GM21717 (cell line): ENCODE data around the gene THUMPD1.
"Not testable (repeated sequence)": the region's sequence is repeated elsewhere in the genome, so short reads cannot be mapped to it uniquely, and the experiment has no call there.

Experiments used
- ATAC-seq: cut with Tn5 transposase; IDR thresholded peaks from one replicate; pipeline ENCODE4 v1.9.1; 2021; ENCODE audit warnings: mild to moderate bottlenecking, moderate library complexity; ENCODE audit not compliant: unreplicated experiment

THUMPD1 gene, protein sequence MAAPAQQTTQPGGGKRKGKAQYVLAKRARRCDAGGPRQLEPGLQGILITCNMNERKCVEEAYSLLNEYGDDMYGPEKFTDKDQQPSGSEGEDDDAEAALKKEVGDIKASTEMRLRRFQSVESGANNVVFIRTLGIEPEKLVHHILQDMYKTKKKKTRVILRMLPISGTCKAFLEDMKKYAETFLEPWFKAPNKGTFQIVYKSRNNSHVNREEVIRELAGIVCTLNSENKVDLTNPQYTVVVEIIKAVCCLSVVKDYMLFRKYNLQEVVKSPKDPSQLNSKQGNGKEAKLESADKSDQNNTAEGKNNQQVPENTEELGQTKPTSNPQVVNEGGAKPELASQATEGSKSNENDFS

DNA sequence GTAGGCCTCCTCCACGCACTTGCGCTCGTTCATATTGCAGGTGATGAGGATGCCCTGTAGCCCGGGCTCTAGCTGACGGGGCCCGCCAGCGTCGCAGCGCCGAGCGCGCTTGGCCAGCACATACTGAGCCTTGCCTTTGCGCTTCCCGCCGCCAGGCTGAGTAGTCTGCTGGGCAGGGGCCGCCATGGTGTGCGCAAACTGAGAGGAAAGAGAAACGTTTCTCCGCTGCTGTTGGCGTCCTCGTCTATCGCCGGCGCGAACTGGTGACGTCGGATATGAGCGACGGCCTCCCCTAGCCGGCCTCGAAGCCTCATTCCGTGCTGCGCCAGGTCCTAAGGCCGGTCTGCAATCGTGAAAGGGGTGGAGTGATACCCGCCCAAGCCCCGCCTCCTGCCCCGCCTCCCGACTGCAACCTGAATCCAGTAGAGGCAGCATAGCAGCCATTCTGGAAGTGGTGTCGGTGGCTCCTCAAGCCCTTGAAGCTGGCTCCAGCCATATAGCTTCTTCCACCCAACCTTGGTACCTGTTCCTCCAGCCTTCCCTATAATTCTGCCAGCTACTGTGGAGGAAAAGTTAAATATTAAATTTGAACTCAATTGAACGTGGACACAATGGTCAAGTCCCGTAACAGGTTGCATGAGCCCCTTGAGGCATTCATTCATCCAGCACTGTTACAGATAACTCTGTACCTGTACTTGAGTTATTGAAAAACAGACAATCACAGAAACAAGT is at the start of gene THUMPD1:
TSS of gene THUMPD1 (minus strand) at position 265 of the 732 bp plus-strand sequence. CDS start at position 186, 79 bp downstream.
- peak; percentile 75 for ATAC-seq

DNA sequence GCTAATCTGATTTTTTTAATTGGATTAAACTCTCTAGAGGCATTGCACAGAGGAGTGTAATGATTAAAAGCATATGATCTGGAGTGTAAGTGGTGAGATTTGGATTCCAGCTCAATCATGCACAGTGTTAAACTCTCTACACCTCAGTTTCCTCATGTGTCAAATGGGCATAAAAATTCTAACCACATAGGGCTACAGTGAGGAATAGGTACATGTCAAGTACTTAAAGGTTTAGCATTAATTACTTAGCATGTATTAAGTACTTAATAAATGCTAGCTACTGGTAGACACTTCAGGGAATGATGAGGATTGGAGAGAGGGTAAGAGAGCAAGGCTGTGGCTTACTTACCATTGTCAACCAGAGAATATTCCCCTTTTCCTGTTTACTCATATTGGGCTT is 47.5 kb upstream of the THUMPD1 start:
- ATAC-seq: no peak

DNA sequence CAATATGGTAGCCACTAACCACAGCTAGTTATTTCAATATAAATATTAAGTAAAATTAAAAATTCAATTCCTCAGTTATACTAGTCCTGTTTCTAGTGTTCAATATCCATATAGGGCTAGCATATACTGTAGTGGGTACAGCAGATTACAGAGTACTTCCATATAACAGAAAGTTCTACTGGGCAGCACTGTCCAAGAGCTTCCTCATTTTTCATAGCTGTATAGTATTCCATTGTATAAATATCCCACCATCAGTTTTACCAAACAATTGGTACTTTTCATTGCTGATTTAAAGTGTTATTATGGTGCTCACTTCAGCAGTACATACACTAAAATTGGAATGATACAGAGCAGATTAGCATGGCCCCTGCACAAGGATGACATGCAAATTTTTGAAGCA is 42.6 kb upstream of the THUMPD1 start:
- no peak for ATAC-seq

DNA sequence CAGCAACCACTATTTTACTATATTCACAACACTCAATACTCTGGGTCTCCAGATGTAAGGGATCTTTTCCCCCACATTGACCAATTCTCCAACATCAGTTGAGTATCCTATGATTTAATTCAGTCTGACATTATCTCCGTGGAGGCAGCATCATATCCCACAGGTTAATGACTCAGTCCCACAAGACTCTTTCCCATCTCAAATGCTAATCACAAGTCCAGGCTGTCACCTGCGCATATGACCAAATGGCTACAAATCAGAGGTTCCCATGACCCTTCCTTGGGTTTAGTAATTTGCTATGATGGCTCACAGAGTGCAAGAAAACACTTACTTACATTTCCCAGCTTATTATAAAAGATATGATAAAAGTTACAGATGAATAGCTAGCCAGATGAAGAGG is 40.9 kb upstream of the THUMPD1 start:
- no peak for ATAC-seq

DNA sequence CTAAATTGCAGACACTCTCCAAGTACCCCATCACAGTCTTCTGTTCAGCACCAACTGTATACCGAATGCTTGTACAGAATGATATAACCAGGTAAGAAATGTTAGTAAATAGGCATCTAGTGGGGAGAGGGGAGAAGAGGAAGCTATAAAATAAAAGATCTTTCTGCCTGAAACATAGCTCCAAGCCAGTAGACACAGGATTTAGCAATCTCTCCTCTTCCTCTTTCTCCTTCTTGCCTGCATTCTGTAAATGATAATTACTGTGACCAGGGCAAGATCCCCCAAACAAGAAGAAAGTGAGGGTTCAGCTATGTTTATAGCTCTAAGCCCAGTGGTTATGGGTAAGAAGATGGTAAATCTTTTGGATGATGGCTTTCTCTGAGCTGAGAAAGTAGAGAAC is 40.1 kb upstream of the THUMPD1 start:
- no peak for ATAC-seq

DNA sequence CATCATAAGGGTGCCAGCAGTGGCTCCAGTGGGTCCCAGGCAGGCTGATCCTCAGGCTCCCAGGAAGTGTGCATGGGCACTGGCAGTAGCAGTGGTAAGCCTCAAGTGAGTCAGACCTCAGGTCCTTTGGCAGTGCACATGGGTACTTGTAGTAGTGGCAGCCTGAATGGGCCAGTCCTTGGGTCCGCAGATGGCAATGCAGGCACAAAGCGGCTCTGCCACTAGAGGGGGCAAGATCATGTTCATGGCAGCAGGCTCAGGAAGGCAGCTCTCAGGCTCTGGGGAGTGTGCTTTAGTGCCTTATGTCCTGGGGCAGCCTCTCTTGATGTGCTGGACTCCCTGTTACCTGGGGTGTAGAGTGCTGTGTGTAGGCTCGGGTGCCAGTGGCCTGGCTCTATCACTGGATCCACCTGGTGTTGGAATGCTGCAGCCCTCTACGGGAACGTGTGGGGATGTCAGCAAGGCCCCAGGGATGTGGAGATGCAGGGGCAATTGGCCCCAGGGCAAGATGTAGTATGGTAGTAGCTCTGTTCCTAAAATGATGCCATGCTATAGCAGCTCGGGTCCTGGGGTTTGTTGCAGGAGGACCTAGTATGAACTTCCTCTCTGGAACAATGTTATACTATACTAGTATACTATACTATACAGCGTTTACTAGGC is 33.2 kb upstream of the THUMPD1 start:
- no peak for ATAC-seq

DNA sequence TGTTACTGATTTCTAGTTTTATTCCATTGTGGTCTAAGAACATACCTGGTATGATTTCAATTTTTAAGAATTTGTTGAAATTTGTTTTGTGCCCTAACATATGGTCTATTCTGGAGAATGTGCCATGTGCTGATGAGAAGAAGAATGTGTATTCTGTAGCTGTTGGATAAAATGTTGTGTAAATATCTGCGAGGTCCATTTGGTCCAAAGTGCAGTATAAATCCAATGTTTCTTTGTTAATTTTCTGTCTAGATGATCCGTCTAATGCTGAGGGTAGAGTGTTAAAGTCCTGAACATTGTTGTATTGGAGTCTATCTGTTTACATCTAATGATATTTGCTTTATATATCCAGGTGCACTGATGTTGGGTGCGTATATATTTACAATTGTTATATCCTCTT is 32.1 kb upstream of the THUMPD1 start:
- no peak for ATAC-seq

DNA sequence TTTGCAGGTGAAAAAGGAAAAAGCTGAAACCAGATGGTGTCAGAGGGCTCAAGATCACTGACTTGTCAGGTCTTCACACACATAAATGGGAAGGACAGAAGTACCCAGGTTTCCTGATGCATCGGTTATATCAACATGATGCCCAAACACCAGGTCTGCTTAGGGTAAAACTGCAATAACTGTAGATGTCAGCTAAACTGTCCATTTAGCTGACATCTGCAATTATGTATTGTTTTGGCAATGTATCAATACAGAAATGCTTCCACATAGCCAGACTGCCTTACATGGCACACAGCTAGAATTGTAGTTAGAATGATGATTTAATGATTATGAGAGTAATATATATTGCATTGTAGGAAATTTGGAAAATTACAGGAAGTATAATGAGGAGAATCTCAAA is 27.2 kb upstream of the THUMPD1 start:
- no peak for ATAC-seq

DNA sequence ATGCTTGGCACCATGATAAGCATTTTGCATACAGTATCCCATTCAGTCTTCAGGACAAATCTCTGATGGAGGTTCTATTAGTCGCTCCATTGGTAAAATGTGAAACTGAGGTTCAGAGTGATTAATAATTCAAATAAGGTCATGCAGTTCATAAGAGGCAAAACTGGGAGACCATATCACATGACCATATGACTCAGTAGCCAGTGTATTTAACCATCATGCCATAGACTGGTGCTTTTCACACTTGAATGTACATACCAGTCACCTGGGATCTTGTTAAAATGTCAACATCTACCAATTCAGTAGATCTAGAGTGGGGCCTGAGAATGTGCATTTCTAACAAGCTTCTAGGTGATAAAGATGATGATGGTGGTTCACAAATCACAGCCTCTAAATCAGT is 26.5 kb upstream of the THUMPD1 start:
- no peak for ATAC-seq

DNA sequence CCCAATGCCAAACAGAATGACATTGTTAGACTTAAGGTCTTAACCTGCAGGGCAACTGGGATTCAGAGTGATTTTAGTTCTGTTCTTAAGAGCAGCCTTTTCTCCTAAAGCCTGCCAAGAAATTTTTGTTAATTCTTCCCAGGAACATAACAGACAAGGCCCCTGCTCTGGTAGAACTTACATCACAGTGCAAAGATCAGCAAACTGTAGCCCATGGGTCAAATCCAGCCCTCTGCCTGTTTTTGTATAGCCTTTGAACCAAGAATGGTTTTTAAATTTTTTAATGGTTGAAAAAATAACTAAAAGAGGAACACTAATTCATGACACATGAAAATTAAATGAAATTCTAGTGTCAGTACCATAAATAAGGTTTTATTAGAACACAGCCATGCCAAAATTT is 26.0 kb upstream of the THUMPD1 start:
- no peak for ATAC-seq

DNA sequence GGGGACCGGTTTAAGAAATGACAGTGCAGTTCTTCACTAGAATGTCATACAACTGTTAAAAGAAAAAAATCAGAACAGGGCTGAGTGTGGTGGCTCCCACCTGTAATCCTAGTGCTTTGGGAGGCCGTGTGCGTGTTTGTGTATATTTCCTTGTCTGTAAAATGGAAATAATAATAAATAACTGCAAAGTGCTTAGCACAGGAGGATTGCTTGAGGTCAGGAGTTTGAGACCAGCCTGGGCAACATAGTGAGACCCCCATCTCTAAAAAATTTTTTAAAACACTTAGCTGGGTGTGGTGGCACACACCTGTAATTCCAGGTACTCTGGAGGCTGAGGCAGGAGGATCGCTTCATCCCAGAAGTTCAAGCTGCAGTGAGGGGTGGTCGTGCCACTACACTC is 24.7 kb upstream of the THUMPD1 start:
- ATAC-seq: no peak

DNA sequence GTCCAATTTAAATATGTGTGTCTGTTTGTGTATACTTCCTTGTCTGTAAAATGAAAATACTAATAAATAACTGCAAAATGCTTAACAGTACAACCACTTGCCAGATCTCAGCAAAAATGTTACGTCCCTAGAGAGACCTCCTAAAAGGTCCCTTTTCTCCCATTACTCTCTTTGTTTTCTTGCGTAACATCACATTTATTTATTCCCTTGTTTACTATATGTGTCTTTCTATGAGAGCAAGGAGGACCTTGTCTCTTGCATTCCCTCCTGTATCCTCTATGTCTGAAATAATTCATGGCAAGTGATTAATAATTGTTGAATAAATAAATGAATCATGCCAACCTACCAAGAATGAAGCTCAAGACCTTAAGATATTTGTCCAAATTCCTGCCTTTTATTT is 24.1 kb upstream of the THUMPD1 start:
- no peak for ATAC-seq

DNA sequence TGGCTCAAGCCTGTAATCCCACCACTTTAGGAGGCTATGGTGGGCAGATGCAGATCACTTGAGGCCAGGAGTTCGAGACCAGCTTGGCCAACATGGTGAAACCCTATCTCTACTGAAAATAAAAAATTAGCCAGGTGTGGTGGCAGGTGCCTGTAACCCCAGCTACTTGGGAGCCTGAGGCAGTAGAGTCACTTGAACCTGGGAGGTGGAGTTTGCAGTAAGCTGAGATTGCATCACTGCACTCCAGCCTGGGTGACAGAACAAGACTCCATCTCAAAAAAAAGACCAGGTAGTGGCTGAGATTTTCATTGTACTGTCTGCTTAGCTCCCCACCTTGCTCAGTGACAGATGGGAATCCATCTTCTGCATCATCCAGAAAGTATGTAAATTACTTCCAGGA is 22.8 kb upstream of the THUMPD1 start:
- not testable (repeated sequence) for ATAC-seq

DNA sequence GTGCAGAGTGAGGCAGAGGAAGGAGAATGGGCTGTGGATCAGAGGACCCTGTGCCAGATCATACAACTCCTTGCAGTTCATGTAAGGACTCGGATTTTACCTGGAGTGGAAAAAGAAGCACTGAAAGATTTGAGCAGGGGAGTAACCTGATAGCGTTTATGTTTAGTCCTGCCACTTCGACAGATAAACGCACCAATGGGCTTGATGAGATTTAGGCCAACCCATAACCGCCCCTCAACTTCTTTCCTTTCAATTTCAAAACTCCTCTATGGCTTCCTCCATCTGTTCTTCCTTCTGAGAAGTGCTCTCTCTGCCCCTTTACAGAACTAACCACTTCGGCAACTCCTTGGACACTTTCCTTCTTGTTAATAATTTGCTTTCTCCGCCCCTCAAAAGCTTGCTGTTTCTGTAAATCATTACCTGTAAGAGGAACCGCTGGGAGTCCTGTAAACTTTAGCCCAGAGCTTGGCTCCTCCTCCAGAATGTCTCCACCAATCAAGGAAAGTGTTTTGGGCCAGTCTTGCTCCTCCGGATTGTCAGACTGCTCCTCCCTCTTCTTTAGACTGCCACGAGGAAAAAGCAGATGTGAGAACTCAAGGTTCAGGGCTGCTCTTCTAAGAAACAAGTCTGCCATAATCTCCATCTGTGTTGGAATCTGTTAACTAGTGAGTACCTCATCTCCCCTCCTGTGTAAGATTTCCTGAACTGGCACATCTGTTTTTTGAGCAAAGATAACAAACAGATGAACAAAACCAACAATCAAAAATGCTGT is 22.0 kb upstream of the THUMPD1 start, which contains the start of gene ACSM3:
TSS of gene ACSM3 (plus strand) at position 554 of the 772 bp plus-strand sequence. CDS start 6,021 bp downstream, outside the sequence.
- ATAC-seq: peak; percentile 98

DNA sequence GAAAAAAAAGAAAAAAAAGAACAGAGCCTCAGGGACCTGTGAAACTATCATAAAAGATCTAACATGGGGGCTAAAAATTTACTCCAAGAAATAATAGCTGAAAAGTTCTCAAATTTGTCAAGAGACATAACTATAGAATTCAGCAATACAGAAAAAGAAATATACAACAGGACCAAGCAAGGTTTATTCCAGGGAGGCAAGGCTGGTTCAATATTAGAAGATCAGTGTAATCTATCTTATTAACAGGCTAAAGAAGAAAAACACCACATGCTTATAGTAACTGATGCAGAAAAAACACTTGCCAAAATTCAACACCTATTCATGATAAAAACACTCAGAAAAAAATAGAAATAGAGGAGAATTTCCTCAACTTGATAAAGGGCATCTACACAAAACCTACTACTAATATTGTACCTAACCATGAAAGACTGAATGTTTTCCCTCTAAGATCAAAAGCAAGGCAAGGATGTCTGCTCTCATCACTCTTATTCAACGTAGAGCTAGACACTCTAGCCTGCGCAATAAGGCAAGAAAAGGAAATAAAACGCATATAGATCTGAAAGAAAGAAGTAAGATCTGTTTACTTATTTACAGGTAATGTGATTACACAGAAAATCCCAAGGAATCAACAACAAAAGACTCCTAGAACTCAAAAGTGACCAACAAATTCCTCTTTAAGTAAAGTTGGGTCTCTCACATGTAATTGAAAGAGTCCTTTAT is 20.9 kb upstream of the THUMPD1 start:
- ATAC-seq: no peak

DNA sequence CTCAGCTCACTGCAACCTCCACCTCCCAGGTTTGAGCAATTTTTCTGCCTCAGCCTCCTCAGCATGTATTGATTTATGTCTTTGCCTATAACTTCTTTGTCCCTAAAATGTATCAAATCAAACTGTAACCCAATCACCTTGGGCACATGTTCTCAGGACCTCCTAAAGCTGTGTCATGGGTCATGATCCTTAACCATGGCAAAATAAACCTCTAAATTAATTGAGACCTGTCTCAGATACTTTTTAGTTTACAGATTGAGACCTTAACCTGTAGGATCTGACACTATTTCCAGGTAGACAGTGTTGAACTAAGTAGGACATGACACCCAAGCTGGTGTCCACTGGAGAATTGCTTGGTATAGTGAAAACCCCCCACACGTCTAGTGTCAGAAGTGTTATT is 19.6 kb upstream of the THUMPD1 start:
- no peak for ATAC-seq

DNA sequence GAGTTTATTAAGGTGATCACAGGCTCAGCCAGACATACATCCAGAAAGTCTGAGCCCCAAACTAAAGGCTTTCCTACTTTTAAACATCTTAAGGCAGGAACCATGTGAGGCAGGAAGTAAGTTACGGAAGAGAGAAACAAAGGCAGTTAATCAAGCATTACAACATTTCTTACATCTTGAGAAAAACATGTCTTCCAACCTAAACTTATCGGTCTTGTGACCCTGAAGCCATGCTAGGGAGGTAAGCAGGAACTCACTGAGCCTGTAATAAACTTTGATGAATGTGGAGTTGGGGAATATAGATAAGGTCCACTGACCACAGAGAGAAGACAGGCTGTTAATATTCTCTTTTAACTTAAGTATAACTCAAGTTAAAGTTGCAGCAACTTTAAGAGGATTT is 18.7 kb upstream of the THUMPD1 start:
- no peak for ATAC-seq

DNA sequence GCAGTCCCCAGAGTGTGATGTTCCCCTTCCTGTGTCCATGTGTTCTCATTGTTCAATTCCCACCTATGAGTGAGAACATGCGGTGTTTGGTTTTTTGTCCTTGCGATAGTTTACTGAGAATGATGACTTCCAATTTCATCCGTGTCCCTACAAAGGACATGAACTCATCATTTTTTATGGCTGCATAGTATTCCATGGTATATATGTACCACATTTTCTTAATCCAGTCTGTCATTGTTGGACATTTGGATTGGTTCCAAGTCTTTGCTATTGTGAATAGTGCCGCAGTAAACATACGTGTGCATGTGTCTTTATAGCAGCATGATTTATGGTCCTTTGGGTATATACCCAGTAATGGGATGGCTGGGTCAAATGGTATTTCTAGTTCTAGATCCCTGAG is 14.2 kb upstream of the THUMPD1 start:
- not testable (repeated sequence) for ATAC-seq

DNA sequence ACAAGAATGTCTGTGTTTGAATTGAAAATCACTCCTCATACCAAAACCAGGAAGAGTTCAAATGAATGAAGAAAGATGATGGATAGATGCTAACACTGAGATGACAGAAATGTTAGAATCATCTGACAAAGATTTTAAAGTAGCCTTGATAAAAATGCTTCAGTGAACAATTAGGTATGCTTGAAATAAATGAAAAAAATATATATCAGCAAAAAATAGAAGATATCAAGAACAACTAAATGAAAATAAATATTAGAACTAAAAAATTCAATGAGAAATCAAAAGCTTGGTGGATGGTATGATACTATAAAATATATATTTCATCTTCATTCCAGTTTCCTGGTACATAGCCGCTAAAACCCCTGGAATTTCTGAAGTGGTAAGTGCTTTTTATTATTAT is 13.6 kb upstream of the THUMPD1 start:
- ATAC-seq: no peak

DNA sequence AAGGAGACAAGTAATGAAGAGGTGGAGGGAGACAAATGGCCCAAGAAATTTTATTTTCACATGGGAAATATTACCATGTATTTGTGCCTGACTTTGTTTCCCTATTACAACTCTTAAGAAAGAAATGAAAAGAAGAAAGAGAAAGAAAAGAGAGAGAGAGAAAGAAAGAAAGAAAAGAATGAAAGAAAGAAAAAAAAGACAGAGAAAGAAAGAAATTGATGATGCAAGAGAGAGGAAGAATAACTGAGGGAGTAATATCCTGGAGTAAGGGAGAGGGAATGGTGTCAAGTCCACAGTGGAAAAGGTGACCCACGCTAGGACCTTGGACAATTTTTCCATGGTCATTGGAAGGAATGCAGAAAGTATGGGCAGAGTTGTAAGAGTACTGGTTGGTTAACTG is 12.1 kb upstream of the THUMPD1 start:
- no peak for ATAC-seq
